ENCODE measurements around the gene COL17A1.

DNA sequence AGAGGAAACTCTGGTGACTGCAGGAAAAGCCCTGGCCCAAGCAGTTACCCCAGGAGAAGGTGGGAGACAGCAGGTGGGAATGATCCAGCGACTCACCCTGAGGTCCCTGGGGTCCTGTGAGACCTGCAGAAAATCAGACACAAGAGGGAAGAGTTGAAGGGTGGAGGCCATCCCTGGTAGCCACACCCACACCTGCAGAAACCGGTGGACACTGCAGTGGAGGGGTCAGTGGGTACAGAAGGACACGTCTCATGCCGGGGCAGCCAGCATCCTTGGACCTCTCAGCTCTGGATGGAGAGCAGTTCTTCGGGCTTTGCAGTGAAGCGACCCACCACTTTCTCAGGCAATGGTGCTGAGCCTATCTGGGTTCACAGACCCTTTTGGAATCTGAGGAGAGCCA, 39.0 kb downstream of the COL17A1 start:
- no peak for TF ChIP-seq EZH2phosphoT487 (IDR thresholded peaks at IDR 0.05; ENCODE audit: low read depth)
- TF ChIP-seq, protein P1, sequence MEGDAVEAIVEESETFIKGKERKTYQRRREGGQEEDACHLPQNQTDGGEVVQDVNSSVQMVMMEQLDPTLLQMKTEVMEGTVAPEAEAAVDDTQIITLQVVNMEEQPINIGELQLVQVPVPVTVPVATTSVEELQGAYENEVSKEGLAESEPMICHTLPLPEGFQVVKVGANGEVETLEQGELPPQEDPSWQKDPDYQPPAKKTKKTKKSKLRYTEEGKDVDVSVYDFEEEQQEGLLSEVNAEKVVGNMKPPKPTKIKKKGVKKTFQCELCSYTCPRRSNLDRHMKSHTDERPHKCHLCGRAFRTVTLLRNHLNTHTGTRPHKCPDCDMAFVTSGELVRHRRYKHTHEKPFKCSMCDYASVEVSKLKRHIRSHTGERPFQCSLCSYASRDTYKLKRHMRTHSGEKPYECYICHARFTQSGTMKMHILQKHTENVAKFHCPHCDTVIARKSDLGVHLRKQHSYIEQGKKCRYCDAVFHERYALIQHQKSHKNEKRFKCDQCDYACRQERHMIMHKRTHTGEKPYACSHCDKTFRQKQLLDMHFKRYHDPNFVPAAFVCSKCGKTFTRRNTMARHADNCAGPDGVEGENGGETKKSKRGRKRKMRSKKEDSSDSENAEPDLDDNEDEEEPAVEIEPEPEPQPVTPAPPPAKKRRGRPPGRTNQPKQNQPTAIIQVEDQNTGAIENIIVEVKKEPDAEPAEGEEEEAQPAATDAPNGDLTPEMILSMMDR (IDR thresholded peaks at IDR 0.05; ENCODE audit: low read depth, low read length), result no peak

Data from OCI-LY3 (cell line).